ENCODE results near the gene C4orf50.

- no peak for TF ChIP-seq GATA3 (IDR thresholded peaks at IDR 0.05; ENCODE audit: low read depth, low read length)
- no peak for TF ChIP-seq GATA2 (IDR thresholded peaks at IDR 0.05; ENCODE audit: low read depth, low read length)
Observed at GRCh38 chr4:5962416-5962815, 55.8 kb downstream of the C4orf50 start.
